ENCODE measurements around the gene AQP1.

The AQP1 gene

GRCh38 chr7:30922596-30922995 is 10.9 kb downstream of the AQP1 start:
- no peak for DNase-seq

- DNase-seq, result no peak
Observed at GRCh38 chr7:30923009-30923773, 11.5 kb downstream of the AQP1 start.

GRCh38 chr7:30923774-30924413 is 12.2 kb downstream of the AQP1 start:
- DNase-seq, result no peak

GRCh38 chr7:30924624-30925023 is 13.0 kb downstream of the AQP1 start:
- DNase-seq, result no peak

- DNase-seq, result no peak
Observed at GRCh38 chr7:30925117-30925516, 13.5 kb downstream of the AQP1 start.

- DNase-seq, result no peak
Observed at GRCh38 chr7:30925913-30926312, 14.3 kb downstream of the AQP1 start.

- no peak for DNase-seq
Observed at GRCh38 chr7:30926313-30926712, 14.7 kb downstream of the AQP1 start.

- no peak for DNase-seq
Observed at GRCh38 chr7:30927040-30927439, 15.4 kb downstream of the AQP1 start.

GRCh38 chr7:30927559-30927958 is 15.9 kb downstream of the AQP1 start:
- DNase-seq, result no peak

GRCh38 chr7:30928254-30928872 is 16.7 kb downstream of the AQP1 start:
- no peak for DNase-seq

- no peak for DNase-seq
Observed at GRCh38 chr7:30929686-30930085, 18.0 kb downstream of the AQP1 start.

- DNase-seq, result no peak
Observed at GRCh38 chr7:30930621-30931020, 19.0 kb downstream of the AQP1 start.

- DNase-seq, result no peak
Observed at GRCh38 chr7:30931161-30931928, 19.7 kb downstream of the AQP1 start.

- no peak for DNase-seq
Observed at GRCh38 chr7:30931929-30932540, 20.4 kb downstream of the AQP1 start.

- DNase-seq, result no peak
Observed at GRCh38 chr7:30932562-30932961, 20.9 kb downstream of the AQP1 start.

- DNase-seq, result no peak
Observed at GRCh38 chr7:30933124-30933974, 21.7 kb downstream of the AQP1 start.

GRCh38 chr7:30934225-30934624 is 22.6 kb downstream of the AQP1 start:
- DNase-seq, result no peak

- no peak for DNase-seq
Observed at GRCh38 chr7:30934732-30935568, 23.3 kb downstream of the AQP1 start.

- no peak for DNase-seq
Observed at GRCh38 chr7:30935569-30935877, 23.9 kb downstream of the AQP1 start.

GRCh38 chr7:30936650-30937245 is 25.1 kb downstream of the AQP1 start:
- DNase-seq, result no peak

- no peak for DNase-seq
Observed at GRCh38 chr7:30937416-30937815, 25.8 kb downstream of the AQP1 start.
